ENCODE measurements around the gene HAVCR1.

The HAVCR1 gene

GRCh38 chr5:156984064-156984463 lies 74.9 kb downstream of the HAVCR1 start:
- DNase-seq = no peak

GRCh38 chr5:156981481-156981880 lies 77.4 kb downstream of the HAVCR1 start:
- peak; percentile 23 to 63 (median 62) for DNase-seq
